Ishikawa (cell line): Measurements from ENCODE around the gene OVOL1.

Experiments
- CEBPB ChIP-seq: IDR thresholded peaks from 2 replicates; pipeline ENCODE4 v1.6.1; 2012
- CREB1 ChIP-seq: IDR thresholded peaks from 2 replicates; pipeline ENCODE4 v1.6.1; 2012; ENCODE audit warnings: low read depth
- EGR1 ChIP-seq: IDR thresholded peaks from 2 replicates; pipeline ENCODE4 v1.6.1; 2012
- EP300 ChIP-seq: IDR thresholded peaks from 2 replicates; pipeline ENCODE4 v1.6.1; 2012; ENCODE audit warnings: borderline replicate concordance
- FOXM1 ChIP-seq: IDR thresholded peaks from 2 replicates; pipeline ENCODE4 v1.6.1; 2012; ENCODE audit warnings: low read depth, borderline replicate concordance
- MAX ChIP-seq: IDR thresholded peaks from 2 replicates; pipeline ENCODE4 v1.6.1; 2012
- NFIC ChIP-seq: IDR thresholded peaks from 2 replicates; pipeline ENCODE4 v1.6.1; 2012
- RAD21 ChIP-seq: IDR thresholded peaks from 2 replicates; pipeline ENCODE4 v1.6.1; 2012; ENCODE audit warnings: low read depth
- REST ChIP-seq: IDR thresholded peaks from 2 replicates; pipeline ENCODE4 v1.6.1; 2012; ENCODE audit warnings: low read depth, mild to moderate bottlenecking
- TAF1 ChIP-seq: IDR thresholded peaks from 2 replicates; pipeline ENCODE4 v1.6.1; 2012; ENCODE audit warnings: low read depth, mild to moderate bottlenecking
- TCF12 ChIP-seq: IDR thresholded peaks from 2 replicates; pipeline ENCODE4 v1.6.1; 2012; ENCODE audit warnings: low read depth
- TEAD4 ChIP-seq: IDR thresholded peaks from 2 replicates; pipeline ENCODE4 v1.6.1; 2012
- USF1 ChIP-seq: IDR thresholded peaks from 2 replicates; pipeline ENCODE4 v1.6.1; 2012
- YY1 ChIP-seq: IDR thresholded peaks from 2 replicates; pipeline ENCODE4 v1.6.1; 2012; ENCODE audit warnings: low read depth
- ZBTB7A ChIP-seq: IDR thresholded peaks from 2 replicates; pipeline ENCODE4 v1.6.1; 2012; ENCODE audit warnings: low read depth

The OVOL1 gene

GRCh38 chr11:65797711-65798110 is 10.8 kb downstream of the OVOL1 start:
- TF ChIP-seq FOXM1 = no peak
- no peak for TF ChIP-seq EP300
- TF ChIP-seq MAX = no peak
- no peak for TF ChIP-seq CREB1

GRCh38 chr11:65798882-65799281 is 12.0 kb downstream of the OVOL1 start:
- TF ChIP-seq TEAD4 (no peak), NFIC (no peak), ZBTB7A (no peak), TAF1 (no peak), YY1 (no peak), FOXM1 (no peak), CEBPB (no peak), TCF12 (no peak), REST (no peak), RAD21 (no peak)

GRCh38 chr11:65801153-65801987 is 14.5 kb downstream of the OVOL1 start:
- TF ChIP-seq EGR1 (no peak), REST (no peak), NFIC (no peak), TAF1 (no peak), ZBTB7A (no peak), FOXM1 (no peak), RAD21 (no peak), MAX (no peak), CREB1 (no peak), USF1 (no peak), TCF12 (no peak), TEAD4 (no peak), CEBPB (no peak), EP300 (no peak), YY1 (no peak)

GRCh38 chr11:65802841-65803240 is 16.0 kb downstream of the OVOL1 start:
- TF ChIP-seq ZBTB7A (no peak), EGR1 (no peak), CREB1 (no peak), REST (no peak), EP300 (no peak), NFIC (no peak), FOXM1 (no peak), USF1 (no peak), RAD21 (no peak), TCF12 (no peak), TEAD4 (no peak), YY1 (no peak)
